Fibroblast of pulmonary artery (primary cell): ENCODE data around the gene GNB5.

Source experiments
- DNase-seq: peaks from one replicate; pipeline ENCODE4 v3.0.0-alpha.2; 2010; ENCODE audit warnings: low read depth
- H3K4me3 ChIP-seq: replicated peaks from 2 replicates; pipeline ENCODE4 v1.5.1; 2011; ENCODE audit warnings: low read depth, mild to moderate bottlenecking, control low read depth, low read length, moderate library complexity
- CTCF ChIP-seq: IDR thresholded peaks from 2 replicates; pipeline ENCODE4 v1.5.1; 2011; ENCODE audit warnings: mild to moderate bottlenecking, control low read depth, low read length, inconsistent platforms; ENCODE audit errors: missing control alignments

Gene GNB5

DNA sequence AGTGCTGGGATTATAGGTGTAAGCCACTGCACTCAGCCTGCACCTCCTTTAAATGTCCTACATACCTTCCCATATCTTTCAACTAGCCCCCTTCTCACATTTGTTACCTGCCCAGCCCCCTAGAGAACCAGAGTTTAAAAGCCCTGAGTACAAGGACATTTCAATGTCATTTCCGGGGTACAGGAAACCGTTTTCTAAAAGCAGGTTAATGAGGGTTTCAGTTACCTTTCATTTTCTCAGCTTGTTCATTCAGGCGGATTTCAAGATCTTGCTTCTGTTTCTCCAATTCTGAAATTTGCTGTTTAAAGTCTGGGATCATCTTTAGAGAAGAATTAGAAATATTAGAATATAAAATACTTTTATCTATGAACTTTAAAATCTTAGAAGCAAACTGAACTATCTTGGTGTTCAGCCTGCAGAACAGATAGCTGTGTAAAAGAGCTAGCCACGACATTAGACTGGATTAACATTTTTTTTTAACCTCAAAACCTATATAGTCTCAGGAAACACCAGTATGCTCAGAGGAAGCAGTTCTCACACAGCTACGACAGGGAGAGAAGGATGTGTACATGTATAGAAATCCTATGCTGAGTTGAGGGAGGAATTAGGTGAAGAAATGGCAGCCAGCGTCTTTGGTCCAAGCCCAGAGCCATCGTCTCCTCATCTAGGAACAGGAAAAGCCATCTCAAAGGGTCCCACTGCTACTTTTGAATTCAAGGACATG lies 29.9 kb upstream of the GNB5 start:
- H3K4me3 ChIP-seq = no peak overlapping the region
- no peak for TF ChIP-seq CTCF
- DNase-seq = no peak

DNA sequence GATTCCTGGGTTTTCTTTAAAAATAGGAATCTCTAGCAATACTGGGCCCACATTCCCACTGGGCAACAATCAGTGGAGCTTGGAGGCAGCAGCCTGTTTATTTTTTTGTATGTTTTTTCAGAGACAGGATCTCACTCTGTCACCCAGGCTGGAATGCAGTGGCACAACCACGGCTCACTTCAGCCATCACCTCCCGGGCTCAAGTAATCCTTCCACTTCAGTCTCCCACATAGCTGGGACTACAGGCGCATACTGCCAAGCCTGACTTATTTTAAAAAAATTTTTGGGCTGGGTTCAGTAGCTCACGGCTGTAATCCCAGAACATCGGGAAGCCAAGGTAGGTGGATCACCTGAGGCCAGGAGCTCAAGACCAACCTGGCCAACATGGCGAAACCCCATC lies 29.1 kb upstream of the GNB5 start:
- no peak overlapping the region for H3K4me3 ChIP-seq
- DNase-seq = no peak
- no peak for TF ChIP-seq CTCF

GRCh38 chr15:52218816-52219215 lies 27.6 kb upstream of the GNB5 start:
- H3K4me3 ChIP-seq = no peak overlapping the region
- no peak for DNase-seq
- no peak for TF ChIP-seq CTCF

- no peak for DNase-seq
- no peak for TF ChIP-seq CTCF
- H3K4me3 ChIP-seq = no peak overlapping the region
Observed at GRCh38 chr15:52218371-52218770, 27.2 kb upstream of the GNB5 start.

DNA sequence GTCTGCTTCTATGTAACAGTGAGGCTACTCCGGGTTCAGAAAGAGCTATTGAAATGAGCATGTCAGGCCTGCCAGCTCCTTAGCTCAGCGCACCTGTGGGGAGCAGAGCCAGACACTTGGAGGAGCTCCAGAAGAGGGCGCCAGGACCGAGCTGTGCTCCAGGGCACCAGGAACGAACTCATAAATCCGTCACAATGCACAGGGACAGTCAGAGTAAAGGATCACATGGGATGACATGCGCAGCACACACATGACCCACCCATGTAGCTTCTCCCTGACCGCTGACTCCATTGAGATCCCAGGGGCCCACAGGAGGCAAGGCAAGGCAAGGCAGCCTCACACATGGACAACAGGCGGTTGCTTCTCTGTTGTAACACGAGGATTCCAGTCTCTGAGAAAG lies 26.0 kb upstream of the GNB5 start:
- no peak overlapping the region for H3K4me3 ChIP-seq
- DNase-seq = no peak
- no peak for TF ChIP-seq CTCF

DNA sequence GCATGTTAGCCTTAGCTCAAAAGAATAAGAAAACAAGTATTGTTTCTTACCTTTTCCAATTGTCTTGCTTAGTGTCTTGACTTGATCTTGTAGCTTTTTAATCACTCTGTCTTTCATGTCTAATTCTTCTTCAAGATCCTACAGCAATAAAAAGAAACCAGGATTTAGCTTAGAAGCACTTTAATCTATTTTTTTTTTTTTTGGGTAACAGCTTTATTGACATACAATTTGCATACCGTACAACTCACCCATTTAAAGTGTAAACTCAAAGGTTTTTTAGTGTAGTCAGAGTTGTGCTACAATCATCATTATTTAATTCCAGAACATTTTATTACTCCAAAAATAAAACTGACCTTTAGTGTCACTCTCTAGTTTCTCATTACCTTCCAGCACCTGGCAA lies 23.4 kb upstream of the GNB5 start:
- H3K4me3 ChIP-seq = no peak overlapping the region
- no peak for TF ChIP-seq CTCF
- DNase-seq = no peak

DNA sequence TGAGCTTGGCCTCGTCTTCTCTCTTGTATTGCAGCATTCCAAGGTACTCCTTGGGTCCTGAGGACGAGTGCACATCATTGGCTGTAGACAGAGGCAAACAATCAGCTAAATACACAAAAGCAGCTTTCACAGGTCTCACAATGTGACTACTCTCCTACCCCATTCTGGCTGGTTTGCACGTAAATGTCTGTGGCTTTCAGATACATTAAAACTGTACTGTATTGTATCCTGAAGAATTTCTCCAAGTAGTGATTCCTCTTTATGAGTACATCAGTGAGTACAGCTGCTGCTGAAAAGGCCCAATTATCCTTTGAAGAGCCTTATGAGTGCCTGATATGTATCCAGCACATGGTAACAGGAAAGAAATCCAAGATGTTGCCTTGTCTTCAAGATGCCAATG lies 22.0 kb upstream of the GNB5 start:
- TF ChIP-seq CTCF = no peak
- DNase-seq = no peak
- H3K4me3 ChIP-seq = no peak overlapping the region
